SK-MEL-5 (cell line): ENCODE results near the gene S100A6. TPM values are rescaled to one million over a fixed set of nuclear protein-coding genes. Genes with fewer than 3 reads are reported as not detected.
A peak's percentile ranks its signal among the peaks of the same experiment; 100 is the strongest.
"Not testable (repeated sequence)": the region's sequence is repeated elsewhere in the genome, so short reads cannot be mapped to it uniquely, and the experiment has no call there.

ENCODE experiments used
- DNase-seq: peaks from one replicate; pipeline ENCODE4 v3.0.0-alpha.2; 2016; ENCODE audit warnings: low read depth, low spot score
- in situ Hi-C: cut with HindIII; loops from 2 replicates; pipeline ENCODE4 v1.10.0; 2016; ENCODE audit warnings: low sequenced_read_pairs, high pct_unique_total_duplicates, low pct_unique_long_range_greater_than_20kb
- total RNA-seq: library from RNA; depleted of rRNA; stranded (reverse); fragments of >200 nt; shearing (Covaris generic); gene quantifications from 2 replicates; pipeline ENCODE4 v1.2.3, GENCODE V29; 2014

S100A6 gene
- total RNA-seq, 1 experiment from 2014 or later: 185 TPM

GRCh38 chr1:153520137-153520691, 15.6 kb downstream of the S100A6 start:
- DNase-seq, in situ Hi-C loops: not testable (repeated sequence)

- no peak for DNase-seq
- in situ Hi-C loops: no loop called here
These were observed 16.5 kb downstream of the S100A6 start for GRCh38 chr1:153519242-153519641.

GRCh38 chr1:153515504-153516394, 20.0 kb downstream of the S100A6 start:
- in situ Hi-C loops: no loop called here
- no peak for DNase-seq

GRCh38 chr1:153513666-153514065, 22.1 kb downstream of the S100A6 start:
- in situ Hi-C loops: no loop called here
- no peak for DNase-seq

GRCh38 chr1:153513023-153513422, 22.8 kb downstream of the S100A6 start:
- in situ Hi-C loops: no loop called here
- DNase-seq: peak; percentile 55

- in situ Hi-C loops: no loop called here
- DNase-seq: peak; percentile 88
These were observed 24.8 kb downstream of the S100A6 start for GRCh38 chr1:153510984-153511410.

- peak; percentile 83 for DNase-seq
- in situ Hi-C loops: no loop called here
These were observed 25.9 kb downstream of the S100A6 start for GRCh38 chr1:153509729-153510354.

GRCh38 chr1:153509036-153509435, 26.8 kb downstream of the S100A6 start:
- in situ Hi-C loops: no loop called here
- DNase-seq: no peak

GRCh38 chr1:153507926-153508583, 27.7 kb downstream of the S100A6 start:
- no peak for DNase-seq
- in situ Hi-C loops: no loop called here

GRCh38 chr1:153506831-153507413, 28.9 kb downstream of the S100A6 start:
- in situ Hi-C loops: no loop called here
- no peak for DNase-seq

- in situ Hi-C loops: no loop called here
- no peak for DNase-seq
These were observed 29.4 kb downstream of the S100A6 start for GRCh38 chr1:153506386-153506785.

- in situ Hi-C loops: no loop called here
- DNase-seq: no peak
These were observed 30.2 kb downstream of the S100A6 start for GRCh38 chr1:153505576-153505975.

GRCh38 chr1:153503766-153504165, 32.0 kb downstream of the S100A6 start:
- DNase-seq: no peak
- in situ Hi-C loops: no loop called here

GRCh38 chr1:153498746-153499145, 37.0 kb downstream of the S100A6 start:
- DNase-seq: no peak
- in situ Hi-C loops: no loop called here

GRCh38 chr1:153495536-153495935, 40.3 kb downstream of the S100A6 start:
- no peak for DNase-seq
- in situ Hi-C loops: no loop called here

GRCh38 chr1:153494976-153495535, 40.7 kb downstream of the S100A6 start:
- peak; percentile 85 for DNase-seq
- in situ Hi-C loops: no loop called here

- in situ Hi-C loops: no loop called here
- DNase-seq: no peak
These were observed 42.3 kb downstream of the S100A6 start for GRCh38 chr1:153493343-153493960.
